ENCODE data around the gene PKP4. TPM values are rescaled to one million over a fixed set of nuclear protein-coding genes. Genes with fewer than 3 reads are reported as not detected.

The PKP4 gene
- total RNA-seq, 1 experiment from 2014 or later: 52.0 TPM

GRCh38 chr2:158671360-158672245 lies 214.9 kb downstream of the PKP4 start:
- Mint-ChIP-seq H3K36me3 (ENCODE audit: insufficient read depth in 1 of 3, low read depth in 3 of 3) (peaks cover 11 to 65% (median 60%) of the 10 kb centered on the region in 3 experiments; a peak in 6 of 7 replicates), H3K4me1 (peaks cover 9 to 10% of the 10 kb centered on the region in 2 experiments), H3K27me3 (ENCODE audit: low read depth) (no peaks in the 10 kb centered on the region; the same call in 1 of the 2 replicates), H3K9me3 (no peaks in the 10 kb centered on the region), H3K4me3 (no peak overlapping the region), H3K27ac (peak overlapping the region in 2 of 3 experiments; percentile 42 to 80; a peak in 3 of 7 replicates)
- Histone ChIP-seq H3K4me2 (ENCODE audit: insufficient read depth, insufficient read length, low read length) (no peak overlapping the region), H3K23ac (ENCODE audit: insufficient read length, low read depth, low read length) (no peak overlapping the region), H2BK5ac (ENCODE audit: insufficient read length, low read length) (no peak overlapping the region), H3K18ac (ENCODE audit: insufficient read length, low read depth, low read length) (no peak overlapping the region), H3K79me1 (ENCODE audit: insufficient read depth, low read depth, low read length, poor library complexity, severe bottlenecking) (no peaks in the 10 kb centered on the region), H3K56ac (ENCODE audit: insufficient read length, low read depth, low read length) (no peak overlapping the region), H3K9me3 (ENCODE audit: control insufficient read depth, low read depth, low read length) (no peaks in the 10 kb centered on the region), H4K91ac (ENCODE audit: insufficient read length, low read depth, low read length) (no peak overlapping the region), H2BK120ac (ENCODE audit: low read depth, low read length, poor library complexity, severe bottlenecking) (no peak overlapping the region), H2BK20ac (ENCODE audit: low read depth, low read length, poor library complexity, severe bottlenecking) (no peak overlapping the region), H3K14ac (ENCODE audit: insufficient read depth, low read length) (no peak overlapping the region; the same call in 1 of the 2 replicates), H2AFZ (ENCODE audit: low read length) (no peak overlapping the region), H2BK12ac (ENCODE audit: insufficient read length, low read depth, low read length) (no peak overlapping the region), H3K23me2 (ENCODE audit: insufficient read length, low read depth, low read length, poor library complexity, severe bottlenecking) (no peaks in the 10 kb centered on the region), H3K79me2 (ENCODE audit: insufficient read depth, low read length) (no peaks in the 10 kb centered on the region), H3K4ac (ENCODE audit: low read depth, low read length) (no peak overlapping the region), H2AK5ac (ENCODE audit: insufficient read length, low read length) (no peak overlapping the region), H3K27ac (ENCODE audit: insufficient read length, low read depth, low read length) (no peak overlapping the region), H3K27me3 (ENCODE audit: insufficient read depth, low read length) (no peaks in the 10 kb centered on the region), H4K5ac (ENCODE audit: insufficient read length, low read depth, low read length) (no peak overlapping the region), H3K4me1 (ENCODE audit: insufficient read depth, low read length) (peaks cover 4% of the 10 kb centered on the region; the same call in 1 of the 2 replicates), H4K8ac (replicated peaks; ENCODE audit: insufficient read length, low read depth, low read length) (no peak overlapping the region), H3K9ac (ENCODE audit: extremely low read depth, insufficient read length, low read length) (no peak overlapping the region), H2BK15ac (ENCODE audit: low read depth, low read length) (no peak overlapping the region), H4K20me1 (ENCODE audit: control insufficient read depth, insufficient read depth, insufficient read length) (no peaks in the 10 kb centered on the region), H3T11ph (ENCODE audit: low read length) (no peak overlapping the region)
- no CpG with 5 or more reads among the region's 19 CpGs for WGBS (ENCODE audit: extremely low coverage, insufficient read length, low lambda C conversion rate)
- TF ChIP-seq CTCF (conservative IDR thresholded peaks at IDR 0.05): no peak
- no peak for DNase-seq
